Measurements from ENCODE around the gene ADORA1. TPM values are rescaled to one million over a fixed set of nuclear protein-coding genes. Genes with fewer than 3 reads are reported as not detected.

The ADORA1 gene
- total and polyA plus RNA-seq, 2 of the 4 experiments (the other 2 are of a cell fraction) = 0.36 to 0.56 TPM

- POLR2A ChIA-PET (ENCODE audit: unreplicated experiment) = no interaction called here
- dilution Hi-C loops (cut with HindIII; ENCODE audit: low sequenced_read_pairs, unreplicated experiment) = no loop called here
- H3K56ac ChIP-seq (ENCODE audit: extremely low read depth, insufficient read depth, low read length) = no peak overlapping the region
Measured at GRCh38 chr1:203182387-203182953, 54.9 kb downstream of the ADORA1 start.

More at GRCh38 chr1:203182387-203182953, 54.9 kb downstream of the ADORA1 start:
- no peaks in the 10 kb centered on the region for H3K79me1 ChIP-seq (ENCODE audit: low read depth in 1 of 2, low read length in 2 of 2)
- no peak overlapping the region for H3K18ac ChIP-seq (ENCODE audit: low read depth, low read length)
- DNase-seq = no peak
- H3K9me1 ChIP-seq (ENCODE audit: insufficient read depth, low read length) = peaks cover 5% of the 10 kb centered on the region; the same call in 1 of the 2 replicates
- H3K27me3 ChIP-seq (ENCODE audit: control insufficient read depth, insufficient read depth, low read length) = peaks cover 6% of the 10 kb centered on the region; the same call in 1 of the 2 replicates
- BruUV-seq (replicated peaks) = no TSS peak
- WGBS, 2 experiments (ENCODE audit: extremely low coverage in 2 of 2, insufficient read length in 1 of 2) = 100% methylated on average over 3 of the region's 7 CpGs; no CpG with 5 or more reads in 1 of the 2 experiments
- no peak overlapping the region for H3K4me2 ChIP-seq (ENCODE audit: low read depth, low read length)
- H3K14ac ChIP-seq (replicated peaks; ENCODE audit: low read depth, low read length) = no peak overlapping the region
- intact Hi-C loops (cut with micrococcal nuclease) (no loop called here), in situ Hi-C loops (cut with MboI; ENCODE audit: low sequenced_read_pairs) (no loop called here)
- H3K23ac ChIP-seq (ENCODE audit: low read depth, low read length) = no peak overlapping the region
- H3K4me1 ChIP-seq (ENCODE audit: control insufficient read depth, insufficient read depth, low read length) = peaks cover 9% of the 10 kb centered on the region
- H3K36me3 ChIP-seq (ENCODE audit: control insufficient read depth, insufficient read depth, low read length) = no peaks in the 10 kb centered on the region
- H4K91ac ChIP-seq (ENCODE audit: insufficient read depth, low read depth, low read length) = no peak overlapping the region
- no peak overlapping the region for H4K5ac ChIP-seq (ENCODE audit: low read depth, low read length)
- TF ChIP-seq POLR2A (IDR thresholded peaks at IDR 0.05; ENCODE audit: low read depth, low read length) (no peak), CHD1 (IDR thresholded peaks at IDR 0.05; ENCODE audit: low read depth, low read length) (no peak), USF2 (IDR thresholded peaks at IDR 0.05; ENCODE audit: low read depth, low read length) (no peak), MAZ (IDR thresholded peaks at IDR 0.05; ENCODE audit: borderline replicate concordance, low read depth, low read length) (no peak), RAD21 (IDR thresholded peaks at IDR 0.05; ENCODE audit: low read length) (no peak), CEBPB (IDR thresholded peaks at IDR 0.05; ENCODE audit: low read depth, low read length) (no peak), BHLHE40 (IDR thresholded peaks at IDR 0.05; ENCODE audit: low read depth, low read length) (no peak), SMC3 (IDR thresholded peaks at IDR 0.05; ENCODE audit: low read depth, low read length) (no peak), CTCF (conservative IDR thresholded peaks at IDR 0.05; ENCODE audit: low read depth, low read length) (no peak)
- H2BK15ac ChIP-seq (ENCODE audit: low read depth, low read length) = no peak overlapping the region
- H4K8ac ChIP-seq (ENCODE audit: low read depth in 2 of 2, low read length in 2 of 2) = no peak overlapping the region
- CTCF ChIA-PET = interaction anchor here (0.7 kb wide), 1 partner anchor 17 kb away, joined by 3 read pairs; no protein-coding TSS in a partner anchor
- no peak overlapping the region for H3K4ac ChIP-seq (ENCODE audit: low read depth, low read length)
- H3K4me3 ChIP-seq (ENCODE audit: insufficient read depth, low read depth, low read length) = no peak overlapping the region
- no peak overlapping the region for H2AK5ac ChIP-seq (ENCODE audit: low read depth, low read length)
- no peak for ATAC-seq (ENCODE audit: low read depth)
- no peaks in the 10 kb centered on the region for H4K20me1 ChIP-seq (ENCODE audit: insufficient read depth, low read length)
- H2BK120ac ChIP-seq (ENCODE audit: low read depth, low read length) = no peak overlapping the region
- H3K9me3 ChIP-seq (ENCODE audit: control insufficient read depth, insufficient read depth, low read length) = no peaks in the 10 kb centered on the region
- H3K27ac ChIP-seq (ENCODE audit: insufficient read depth, low read length) = no peak overlapping the region
- no peak overlapping the region for H2AK9ac ChIP-seq (replicated peaks; ENCODE audit: low read depth, low read length, poor library complexity)
- no peak overlapping the region for H2BK20ac ChIP-seq (ENCODE audit: low read depth, low read length)
- no peak overlapping the region for H3K9ac ChIP-seq (ENCODE audit: low read depth, low read length)
- H2BK5ac ChIP-seq (ENCODE audit: low read depth, low read length, poor library complexity, severe bottlenecking) = no peak overlapping the region
- no peak overlapping the region for H2AFZ ChIP-seq (replicated peaks; ENCODE audit: low read length, poor library complexity)

All from IMR-90 (cell line).